ENCODE measurements around the gene HYDIN.

DNA sequence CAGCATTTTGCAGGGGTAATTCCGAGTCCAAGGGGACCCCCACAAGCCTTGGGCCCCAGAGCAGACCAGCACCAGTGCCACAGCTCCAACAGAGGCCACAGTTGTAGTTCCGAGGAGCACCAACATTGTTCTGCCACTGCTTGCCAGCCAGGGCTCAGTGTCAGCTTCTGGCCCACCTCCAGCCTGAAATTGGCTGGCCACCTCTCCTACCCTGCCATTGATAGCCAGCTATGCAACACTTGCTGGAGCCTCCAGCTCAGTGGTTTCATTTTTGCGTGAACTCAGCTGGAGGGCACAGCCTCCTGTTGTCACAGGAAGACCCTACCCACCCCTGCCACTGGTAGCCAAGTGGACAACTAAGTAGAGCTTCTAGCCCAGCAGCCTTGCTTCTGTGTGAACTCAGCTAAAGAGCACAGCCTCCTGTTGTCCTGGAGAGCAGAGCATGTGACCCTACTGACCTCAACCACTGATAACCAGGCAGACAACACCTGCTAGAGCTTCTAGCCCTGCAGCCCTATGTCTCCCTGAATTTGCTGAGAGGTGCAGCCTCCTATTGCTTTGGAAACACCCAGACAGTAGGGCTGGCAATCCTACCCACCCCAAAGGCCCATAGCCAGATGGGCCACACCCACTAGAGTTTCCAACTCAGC lies 24.9 kb downstream of the HYDIN start:
- TF ChIP-seq, protein P1, sequence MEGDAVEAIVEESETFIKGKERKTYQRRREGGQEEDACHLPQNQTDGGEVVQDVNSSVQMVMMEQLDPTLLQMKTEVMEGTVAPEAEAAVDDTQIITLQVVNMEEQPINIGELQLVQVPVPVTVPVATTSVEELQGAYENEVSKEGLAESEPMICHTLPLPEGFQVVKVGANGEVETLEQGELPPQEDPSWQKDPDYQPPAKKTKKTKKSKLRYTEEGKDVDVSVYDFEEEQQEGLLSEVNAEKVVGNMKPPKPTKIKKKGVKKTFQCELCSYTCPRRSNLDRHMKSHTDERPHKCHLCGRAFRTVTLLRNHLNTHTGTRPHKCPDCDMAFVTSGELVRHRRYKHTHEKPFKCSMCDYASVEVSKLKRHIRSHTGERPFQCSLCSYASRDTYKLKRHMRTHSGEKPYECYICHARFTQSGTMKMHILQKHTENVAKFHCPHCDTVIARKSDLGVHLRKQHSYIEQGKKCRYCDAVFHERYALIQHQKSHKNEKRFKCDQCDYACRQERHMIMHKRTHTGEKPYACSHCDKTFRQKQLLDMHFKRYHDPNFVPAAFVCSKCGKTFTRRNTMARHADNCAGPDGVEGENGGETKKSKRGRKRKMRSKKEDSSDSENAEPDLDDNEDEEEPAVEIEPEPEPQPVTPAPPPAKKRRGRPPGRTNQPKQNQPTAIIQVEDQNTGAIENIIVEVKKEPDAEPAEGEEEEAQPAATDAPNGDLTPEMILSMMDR (IDR thresholded peaks at IDR 0.05) = no peak
- TF ChIP-seq POLR2A (IDR thresholded peaks at IDR 0.05) = no peak
